ENCODE data around the gene ADAM10. TPM values are rescaled to one million over a fixed set of nuclear protein-coding genes. Genes with fewer than 3 reads are reported as not detected.
A peak's percentile ranks its signal among the peaks of the same experiment; 100 is the strongest.

The ADAM10 gene
- polyA plus RNA-seq, 10 donors: 71.7 to 109 (median 85.8) TPM

GRCh38 chr15:58684036-58684710 is 65.3 kb downstream of the ADAM10 start:
- DNase-seq: no peak

DNA sequence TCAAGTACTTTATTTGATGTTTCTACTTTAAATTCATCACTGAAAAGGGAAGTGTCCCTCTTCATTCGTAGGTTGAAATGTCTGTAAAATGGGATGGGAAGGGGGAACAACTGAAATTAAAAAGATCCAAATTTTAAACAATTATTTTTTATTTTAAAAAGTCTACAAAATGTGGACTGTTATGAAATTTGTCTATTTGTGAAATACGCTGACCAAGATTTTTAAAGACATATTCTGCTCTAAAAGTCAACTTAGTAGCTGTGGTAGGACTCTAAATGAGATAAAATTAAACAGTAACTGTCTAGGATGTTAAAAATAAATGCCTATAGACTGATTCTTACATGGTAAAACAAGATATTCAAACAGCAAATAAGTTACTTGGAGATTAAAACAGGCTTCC is 67.3 kb downstream of the ADAM10 start:
- no peak for DNase-seq

GRCh38 chr15:58678683-58679082 is 70.8 kb downstream of the ADAM10 start:
- DNase-seq: no peak

DNA sequence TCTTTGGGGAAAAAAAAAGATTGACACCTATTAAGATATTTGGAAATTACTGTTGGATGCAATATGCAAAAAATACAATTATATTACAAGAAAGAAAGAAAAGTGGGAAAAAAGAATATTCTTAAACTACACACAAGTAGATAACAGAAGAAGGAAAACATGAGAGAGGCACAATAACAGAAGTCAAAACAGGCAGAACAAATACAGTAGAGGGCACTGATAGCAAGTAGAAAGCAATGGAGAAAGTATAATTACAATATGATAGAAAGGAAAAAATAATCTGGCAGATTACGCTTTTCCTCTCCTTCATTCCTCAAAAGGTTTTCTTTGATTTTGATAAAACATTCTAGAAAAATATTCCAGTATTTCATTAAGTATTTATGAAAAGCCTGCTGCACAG is 72.1 kb downstream of the ADAM10 start:
- DNase-seq: no peak

GRCh38 chr15:58676766-58677165 is 72.7 kb downstream of the ADAM10 start:
- no peak for DNase-seq

GRCh38 chr15:58671186-58671585 is 78.3 kb downstream of the ADAM10 start:
- DNase-seq: no peak

DNA sequence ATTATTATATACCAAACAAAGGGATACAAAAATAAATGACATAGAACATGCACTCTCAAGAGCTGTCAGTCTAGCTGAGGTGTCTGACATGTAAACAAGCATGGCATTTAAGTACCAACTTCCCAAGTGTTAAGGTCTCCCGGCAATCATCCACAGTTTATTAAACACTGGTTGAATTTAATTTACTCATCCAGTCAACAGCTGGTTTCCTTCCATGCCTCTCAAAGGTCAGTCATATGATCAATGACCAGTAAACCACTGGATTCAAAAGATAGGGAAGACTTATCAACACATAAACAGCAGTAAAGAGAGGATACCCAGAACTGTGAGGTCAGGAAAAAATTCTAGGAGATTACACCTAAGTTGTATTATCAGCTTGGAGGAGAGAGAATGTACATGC is 80.4 kb downstream of the ADAM10 start:
- no peak for DNase-seq

- no peak for DNase-seq
These were observed 82.5 kb downstream of the ADAM10 start for GRCh38 chr15:58666957-58667356.

GRCh38 chr15:58665672-58666071 is 83.8 kb downstream of the ADAM10 start:
- no peak for DNase-seq

DNA sequence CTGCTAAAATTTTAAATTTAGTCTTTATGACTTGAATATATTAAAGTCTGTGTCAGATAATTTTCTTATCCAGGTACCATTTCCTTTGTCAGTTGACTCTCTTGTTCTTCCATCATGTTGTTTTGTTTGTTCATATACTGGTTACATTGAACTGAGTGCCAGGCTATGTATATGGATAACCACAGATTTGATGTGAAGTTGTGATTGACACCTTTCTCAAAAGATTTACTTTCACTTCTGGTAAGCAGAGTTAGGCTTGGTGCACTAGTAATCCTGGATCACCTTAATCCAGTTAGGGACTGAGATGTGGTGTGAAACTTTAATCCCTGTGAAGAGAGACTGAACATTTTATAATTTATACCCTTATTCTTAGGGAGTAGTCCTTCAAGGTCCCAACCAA is 99.4 kb downstream of the ADAM10 start:
- no peak for DNase-seq

DNA sequence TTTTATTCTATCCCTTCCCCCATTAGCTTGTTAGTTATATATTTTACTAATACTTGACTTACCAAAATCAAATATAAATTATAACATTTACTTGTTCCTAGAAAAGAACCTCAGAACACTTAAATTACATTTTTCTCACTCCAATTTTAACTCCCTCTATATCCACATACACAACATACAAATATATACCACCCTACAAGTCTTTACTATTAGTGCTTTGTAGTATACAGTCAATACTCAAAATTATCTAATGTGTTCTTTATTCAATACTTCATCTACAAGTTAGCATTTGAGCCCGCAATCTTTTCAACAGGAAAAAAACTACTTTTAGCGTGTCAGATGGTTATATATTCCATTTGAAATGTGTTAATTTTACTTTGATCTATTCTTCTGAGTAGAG is 100.3 kb downstream of the ADAM10 start:
- no peak for DNase-seq

DNA sequence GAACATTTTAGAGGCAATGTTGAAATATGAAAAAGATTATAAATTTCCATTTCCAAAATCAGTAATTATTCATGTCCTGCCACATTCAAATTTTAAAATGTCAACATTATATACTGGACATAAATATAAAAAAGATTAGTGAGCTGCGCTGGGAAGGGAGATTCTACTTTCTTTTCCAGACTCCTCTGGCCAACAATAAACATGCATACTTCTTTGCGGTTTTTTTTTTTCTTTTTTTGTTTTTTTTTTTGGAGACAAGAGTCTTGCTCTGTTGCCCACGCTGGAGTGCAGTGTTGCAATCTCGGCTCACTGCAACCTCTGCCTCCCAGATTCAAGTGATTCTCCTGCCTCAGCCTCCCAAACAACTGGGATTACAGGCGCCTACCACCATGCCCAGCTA is 105.5 kb downstream of the ADAM10 start:
- DNase-seq: no peak

- no peak for DNase-seq
These were observed 107.8 kb downstream of the ADAM10 start for GRCh38 chr15:58641660-58642059.

- DNase-seq: no peak
These were observed 109.5 kb downstream of the ADAM10 start for GRCh38 chr15:58639992-58640391.

DNA sequence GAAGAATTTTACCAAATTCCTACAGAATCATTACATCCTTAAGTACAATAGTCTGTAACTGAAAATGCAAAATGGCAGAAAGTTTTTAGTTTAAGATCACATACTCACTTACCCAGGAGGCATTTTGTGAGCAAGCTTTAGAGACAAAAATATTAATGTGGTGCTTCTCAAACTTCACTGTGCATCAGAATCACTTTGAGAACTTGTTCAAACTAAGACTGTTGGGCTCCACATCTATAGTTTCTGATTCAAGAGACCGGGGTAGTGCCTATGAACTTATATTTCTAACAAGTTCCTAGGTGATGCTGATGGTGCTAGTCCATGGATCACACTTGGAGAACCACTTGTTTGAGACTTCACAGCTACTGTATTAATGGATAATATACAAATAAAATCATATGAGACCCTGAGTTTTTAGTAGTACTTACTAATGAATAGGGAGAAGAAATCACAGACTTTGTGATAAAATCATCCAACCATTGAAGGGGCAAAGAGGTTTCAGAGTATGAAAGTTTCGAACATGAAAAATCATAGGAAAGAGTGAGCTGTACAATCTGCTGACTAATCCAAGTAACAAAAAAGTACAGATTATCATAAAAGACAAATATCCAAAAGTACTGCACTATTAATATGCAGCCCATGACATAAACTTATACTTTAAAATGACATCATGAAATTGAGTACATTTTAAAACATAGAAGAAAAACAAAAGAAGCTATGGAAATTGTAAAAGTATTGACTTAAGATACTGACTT is 110.3 kb downstream of the ADAM10 start:
- DNase-seq: no peak

GRCh38 chr15:58632789-58633188 is 116.7 kb downstream of the ADAM10 start:
- no peak for DNase-seq

DNA sequence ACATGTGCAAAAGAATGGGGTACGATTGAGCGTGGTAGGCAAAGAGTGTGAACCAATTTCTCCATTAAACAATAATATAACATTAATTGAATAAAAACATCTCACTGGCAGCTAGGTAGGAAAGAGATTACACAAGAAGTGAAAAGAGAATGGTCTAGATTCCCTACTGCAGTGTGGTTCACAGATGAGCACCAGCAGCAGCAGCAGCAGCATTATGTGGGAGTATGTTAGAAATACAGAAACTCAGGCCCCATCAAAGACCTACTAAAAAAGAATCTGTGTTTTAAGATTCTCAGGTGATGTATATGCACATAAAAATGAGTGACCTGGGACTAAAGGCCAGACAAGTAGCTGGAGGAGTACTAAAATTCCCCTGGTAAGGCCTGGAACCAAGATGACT is 118.2 kb downstream of the ADAM10 start:
- no peak for DNase-seq

DNA sequence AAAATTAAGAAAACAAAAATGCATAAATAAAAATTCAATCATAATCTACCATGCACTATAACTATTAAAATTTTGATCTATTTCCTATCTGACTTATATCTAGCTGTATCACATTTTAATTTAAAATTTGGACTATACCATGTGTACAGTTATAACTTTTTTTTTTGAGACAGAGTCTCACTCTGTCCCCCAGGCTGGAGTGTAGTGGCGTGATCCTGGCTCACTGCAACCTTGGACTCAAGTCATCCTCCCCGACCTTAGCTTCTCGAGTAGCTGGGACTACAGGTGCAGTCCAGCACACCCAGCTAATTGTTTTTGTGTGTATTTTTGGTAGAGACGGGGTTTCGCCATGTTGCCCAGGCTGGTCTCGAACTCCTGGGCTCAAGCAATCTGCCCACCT is 119.9 kb downstream of the ADAM10 start:
- DNase-seq: no peak

DNA sequence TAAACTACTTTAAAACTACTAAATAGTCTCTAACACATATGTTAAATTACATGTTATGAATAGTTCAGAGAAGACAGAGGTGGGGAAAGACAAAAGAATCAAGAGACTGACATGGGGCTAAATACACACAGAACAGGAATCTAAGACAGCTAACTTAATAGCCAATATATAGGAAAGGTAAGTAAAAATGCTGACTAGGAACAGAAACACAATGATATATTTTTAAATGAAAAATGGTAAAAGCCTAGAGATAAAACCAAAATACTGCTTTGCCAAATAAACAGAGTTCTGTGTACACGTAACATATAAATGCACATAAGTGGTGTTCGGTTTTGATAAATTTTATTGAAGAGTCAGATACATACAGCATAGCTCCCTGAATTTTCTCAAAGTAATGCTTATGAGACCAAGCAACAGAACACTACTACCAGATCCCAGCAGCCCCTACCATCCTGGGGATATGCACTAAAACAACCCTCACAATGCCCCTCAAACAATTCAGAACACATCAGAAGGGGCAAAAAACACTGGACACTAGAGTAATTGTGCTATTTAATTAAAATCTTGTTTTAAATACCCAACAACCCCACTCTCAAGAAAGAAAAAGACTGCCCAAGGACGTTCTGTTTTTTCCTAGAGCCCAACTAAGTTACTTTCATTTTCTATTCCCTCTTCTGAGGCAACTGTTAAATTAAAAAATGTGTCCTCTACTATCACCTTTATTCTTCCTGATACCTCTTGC is 121.1 kb downstream of the ADAM10 start:
- peak in 2 of 3 donors; percentile 6 to 34 for DNase-seq

GRCh38 chr15:58627701-58628100 is 121.8 kb downstream of the ADAM10 start:
- DNase-seq: peak in 1 of 3 donors; percentile 21

DNA sequence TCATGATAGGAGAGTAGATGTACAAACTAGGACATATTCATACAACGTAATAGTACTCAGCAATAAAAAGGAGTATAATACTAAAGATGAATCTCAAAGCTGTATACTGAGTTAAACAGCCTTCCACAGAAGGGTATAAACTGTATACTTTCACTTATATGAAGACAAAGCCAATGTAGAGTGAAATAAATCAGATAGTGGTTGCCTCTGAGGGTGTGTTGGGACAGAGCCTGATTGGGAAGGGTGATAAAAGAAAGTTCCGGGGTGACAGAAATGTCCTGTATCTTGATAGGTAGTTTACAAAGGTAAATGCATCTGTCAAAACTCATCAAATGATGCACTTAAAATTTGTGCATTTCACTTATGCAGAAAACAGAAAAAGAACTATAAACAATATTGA is 122.5 kb downstream of the ADAM10 start:
- DNase-seq: no peak

DNA sequence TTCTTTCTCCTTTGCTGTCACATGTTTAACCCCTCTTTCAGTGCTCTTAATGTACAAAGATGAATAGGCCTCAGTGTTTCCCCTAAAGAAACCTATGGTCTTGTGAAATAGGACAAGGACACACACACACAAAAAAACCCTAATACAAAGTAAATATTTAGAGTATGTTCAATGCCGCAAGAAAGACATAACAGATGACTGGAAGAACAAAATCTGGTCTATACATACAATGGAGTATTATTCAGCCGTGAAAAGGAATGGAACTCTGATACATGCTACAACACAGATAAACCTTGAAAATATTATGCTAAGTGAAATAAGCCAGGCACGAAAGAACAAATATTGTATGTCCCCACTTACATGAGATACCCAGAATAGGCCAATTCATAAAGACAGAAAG is 123.1 kb downstream of the ADAM10 start:
- no peak for DNase-seq

DNA sequence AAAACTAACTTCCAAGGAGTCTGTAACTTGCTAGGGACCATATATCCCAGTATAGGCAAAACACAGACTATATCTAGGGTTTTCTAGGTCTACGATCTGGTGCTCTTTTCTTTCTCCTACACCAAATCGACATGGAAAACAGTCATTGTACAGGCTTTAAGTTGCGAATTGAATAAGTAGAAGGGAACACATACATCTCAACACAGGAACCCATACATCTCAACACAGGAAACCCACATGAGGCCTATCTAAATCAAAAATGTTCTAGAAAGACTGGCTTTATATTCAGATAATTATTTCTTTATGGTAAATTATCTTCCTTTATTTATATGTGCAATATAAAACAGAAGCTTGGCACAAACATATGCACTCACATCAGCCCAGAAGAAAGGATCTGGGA is 126.6 kb downstream of the ADAM10 start:
- DNase-seq: no peak
